Measurements from ENCODE around the gene HELZ2. TPM values are rescaled to one million over a fixed set of nuclear protein-coding genes. Genes with fewer than 3 reads are reported as not detected.
A peak's percentile ranks its signal among the peaks of the same experiment; 100 is the strongest.

HELZ2 gene
- total and polyA plus RNA-seq, 4 donors, result 2.3 to 41.6 (median 14.0) TPM

- no peaks in the 10 kb centered on the region for H3K4me1 ChIP-seq (ENCODE audit: control insufficient read depth in 1 of 2, insufficient read depth in 2 of 2, low read length in 2 of 2)
- H3K4me3 ChIP-seq (ENCODE audit: low read length in 2 of 2), result no peak overlapping the region
- H3K36me3 ChIP-seq (ENCODE audit: control insufficient read depth in 1 of 2, insufficient read depth in 2 of 2, low read length in 1 of 2), result peaks cover 0 to 11% of the 10 kb centered on the region in 2 donors
Measured at GRCh38 chr20:63591786-63592355, 17.8 kb upstream of the HELZ2 start.

GRCh38 chr20:63591147-63591533, 17.1 kb upstream of the HELZ2 start:
- intact Hi-C loops (cut with DNase I), result no loop called here
- WGBS, 2 donors, result 90 to 98% methylated on average over 4 of the region's 4 CpGs
- no peak overlapping the region for H3K4me3 ChIP-seq (ENCODE audit: low read length in 2 of 2)
- H3K4me1 ChIP-seq (ENCODE audit: control insufficient read depth in 1 of 2, insufficient read depth in 2 of 2, low read length in 2 of 2), result no peaks in the 10 kb centered on the region
- no peak for DNase-seq
- H3K36me3 ChIP-seq (ENCODE audit: control insufficient read depth in 1 of 2, insufficient read depth in 2 of 2, low read length in 1 of 2), result peaks cover 0 to 11% of the 10 kb centered on the region in 2 donors
- no peak overlapping the region for H3K27ac ChIP-seq (ENCODE audit: low read depth in 1 of 2, low read length in 2 of 2)
- ATAC-seq (ENCODE audit: low FRiP score), result no peak
- H3K9me3 ChIP-seq (ENCODE audit: control insufficient read depth, low read length), result no peaks in the 10 kb centered on the region
- no peaks in the 10 kb centered on the region for H3K27me3 ChIP-seq (ENCODE audit: control insufficient read depth in 1 of 2, insufficient read depth in 2 of 2, low read length in 1 of 2)

More at GRCh38 chr20:63591786-63592355, 17.8 kb upstream of the HELZ2 start:
- Histone ChIP-seq H3K27me3 (ENCODE audit: control insufficient read depth in 1 of 2, insufficient read depth in 2 of 2, low read length in 1 of 2) (no peaks in the 10 kb centered on the region), H3K9me3 (ENCODE audit: control insufficient read depth, low read length) (no peaks in the 10 kb centered on the region), H3K27ac (ENCODE audit: low read depth in 1 of 2, low read length in 2 of 2) (no peak overlapping the region)
- ATAC-seq (ENCODE audit: low FRiP score) (no peak), DNase-seq (peak in 1 of 2 donors; percentile 61)
- WGBS, 2 donors, result 94 to 96% methylated on average over 28 of the region's 28 CpGs
- intact Hi-C loops (cut with DNase I), result no loop called here

GRCh38 chr20:63590218-63591146, 16.4 kb upstream of the HELZ2 start:
- ATAC-seq (ENCODE audit: low FRiP score), result no peak
- no peaks in the 10 kb centered on the region for H3K9me3 ChIP-seq (ENCODE audit: control insufficient read depth, low read length)
- no peak overlapping the region for H3K27ac ChIP-seq (ENCODE audit: low read depth in 1 of 2, low read length in 2 of 2)
- H3K36me3 ChIP-seq (ENCODE audit: control insufficient read depth in 1 of 2, insufficient read depth in 2 of 2, low read length in 1 of 2), result peaks cover 0 to 11% of the 10 kb centered on the region in 2 donors
- H3K27me3 ChIP-seq (ENCODE audit: control insufficient read depth in 1 of 2, insufficient read depth in 2 of 2, low read length in 1 of 2), result no peaks in the 10 kb centered on the region
- H3K4me1 ChIP-seq (ENCODE audit: control insufficient read depth in 1 of 2, insufficient read depth in 2 of 2, low read length in 2 of 2), result no peaks in the 10 kb centered on the region
- no peak overlapping the region for H3K4me3 ChIP-seq (ENCODE audit: low read length in 2 of 2)
- peak in 1 of 2 donors; percentile 73 for DNase-seq
- 92% methylated on average over 51 to 52 of the region's 52 CpGs for WGBS, 2 donors
- intact Hi-C loops (cut with DNase I), result no loop called here

GRCh38 chr20:63589261-63590217, 15.5 kb upstream of the HELZ2 start:
- no peaks in the 10 kb centered on the region for H3K9me3 ChIP-seq (ENCODE audit: control insufficient read depth, low read length)
- DNase-seq, result peak in 1 of 2 donors; percentile 65
- ATAC-seq (ENCODE audit: low FRiP score), result no peak
- H3K27ac ChIP-seq (ENCODE audit: low read depth in 1 of 2, low read length in 2 of 2), result no peak overlapping the region
- no peaks in the 10 kb centered on the region for H3K4me1 ChIP-seq (ENCODE audit: control insufficient read depth in 1 of 2, insufficient read depth in 2 of 2, low read length in 2 of 2)
- H3K4me3 ChIP-seq (ENCODE audit: low read length in 2 of 2), result no peak overlapping the region
- H3K36me3 ChIP-seq (ENCODE audit: control insufficient read depth in 1 of 2, insufficient read depth in 2 of 2, low read length in 1 of 2), result peaks cover 0 to 11% of the 10 kb centered on the region in 2 donors
- WGBS, 2 donors, result 87 to 89% methylated on average over 38 of the region's 38 CpGs
- intact Hi-C loops (cut with DNase I), result no loop called here
- H3K27me3 ChIP-seq (ENCODE audit: control insufficient read depth in 1 of 2, insufficient read depth in 2 of 2, low read length in 1 of 2), result no peaks in the 10 kb centered on the region

- DNase-seq (peak in 1 of 2 donors; percentile 71), ATAC-seq (ENCODE audit: low FRiP score) (peak; percentile 17)
- no peak overlapping the region for H3K27ac ChIP-seq (ENCODE audit: low read depth in 1 of 2, low read length in 2 of 2)
- no peaks in the 10 kb centered on the region for H3K9me3 ChIP-seq (ENCODE audit: control insufficient read depth, low read length)
- H3K36me3 ChIP-seq (ENCODE audit: control insufficient read depth in 1 of 2, insufficient read depth in 2 of 2, low read length in 1 of 2), result peaks cover 0 to 11% of the 10 kb centered on the region in 2 donors
- no peaks in the 10 kb centered on the region for H3K4me1 ChIP-seq (ENCODE audit: control insufficient read depth in 1 of 2, insufficient read depth in 2 of 2, low read length in 2 of 2)
- H3K4me3 ChIP-seq (ENCODE audit: low read length in 2 of 2), result no peak overlapping the region
- intact Hi-C loops (cut with DNase I), result no loop called here
- 85 to 86% methylated on average over 11 of the region's 11 CpGs for WGBS, 2 donors
- no peaks in the 10 kb centered on the region for H3K27me3 ChIP-seq (ENCODE audit: control insufficient read depth in 1 of 2, insufficient read depth in 2 of 2, low read length in 1 of 2)
Measured at GRCh38 chr20:63588641-63589041, 14.6 kb upstream of the HELZ2 start.

GRCh38 chr20:63587776-63588591, 13.9 kb upstream of the HELZ2 start:
- peak in 1 of 2 donors; percentile 63 for DNase-seq
- Histone ChIP-seq H3K36me3 (ENCODE audit: control insufficient read depth in 1 of 2, insufficient read depth in 2 of 2, low read length in 1 of 2) (peaks cover 0 to 11% of the 10 kb centered on the region in 2 donors), H3K27ac (ENCODE audit: low read depth in 1 of 2, low read length in 2 of 2) (no peak overlapping the region), H3K4me1 (ENCODE audit: control insufficient read depth in 1 of 2, insufficient read depth in 2 of 2, low read length in 2 of 2) (no peaks in the 10 kb centered on the region), H3K4me3 (ENCODE audit: low read length in 2 of 2) (no peak overlapping the region), H3K27me3 (ENCODE audit: control insufficient read depth in 1 of 2, insufficient read depth in 2 of 2, low read length in 1 of 2) (no peaks in the 10 kb centered on the region), H3K9me3 (ENCODE audit: control insufficient read depth, low read length) (no peaks in the 10 kb centered on the region)
- intact Hi-C loops (cut with DNase I), result no loop called here
- ATAC-seq (ENCODE audit: low FRiP score), result no peak
- WGBS, 2 donors, result 72 to 79% methylated on average over 19 of the region's 19 CpGs

- Histone ChIP-seq H3K4me3 (ENCODE audit: low read length in 2 of 2) (no peak overlapping the region), H3K4me1 (ENCODE audit: control insufficient read depth in 1 of 2, insufficient read depth in 2 of 2, low read length in 2 of 2) (no peaks in the 10 kb centered on the region), H3K9me3 (ENCODE audit: control insufficient read depth, low read length) (no peaks in the 10 kb centered on the region), H3K36me3 (ENCODE audit: control insufficient read depth in 1 of 2, insufficient read depth in 2 of 2, low read length in 1 of 2) (peaks cover 0 to 11% of the 10 kb centered on the region in 2 donors), H3K27me3 (ENCODE audit: control insufficient read depth in 1 of 2, insufficient read depth in 2 of 2, low read length in 1 of 2) (no peaks in the 10 kb centered on the region), H3K27ac (ENCODE audit: low read depth in 1 of 2, low read length in 2 of 2) (no peak overlapping the region)
- intact Hi-C loops (cut with DNase I), result no loop called here
- DNase-seq (peak in 1 of 2 donors; percentile 64), ATAC-seq (ENCODE audit: low FRiP score) (no peak)
- 92 to 93% methylated on average over 12 of the region's 12 CpGs for WGBS, 2 donors
Measured at GRCh38 chr20:63587256-63587655, 13.2 kb upstream of the HELZ2 start.

Measured in aorta (tissue), 5 donors.